H1 (cell line): Measurements from ENCODE around the gene PDZD2. TPM values are rescaled to one million over a fixed set of nuclear protein-coding genes. Genes with fewer than 3 reads are reported as not detected.

ENCODE experiments used
- CTCF ChIA-PET: fragments of 300-600 bp; sonication (Branson Sonifier 250); formaldehyde crosslinking; loops from one replicate; lab custom pipeline; 2021; ENCODE audit not compliant: partially characterized antibody; lab: Charles Lee
- POLR2A ChIA-PET: fragments of 300-600 bp; sonication (Branson Sonifier 250); formaldehyde crosslinking; loops from one replicate; lab custom pipeline; 2021; ENCODE audit warnings: inconsistent platforms; ENCODE audit not compliant: partially characterized antibody; lab: Charles Lee
- DNase-seq, 2 experiments: peaks; one replicate each; pipeline versions ENCODE4 v3.0.0 to v3.0.0-alpha.2; 2010 to 2022; ENCODE audit warnings: low spot score in 2 of 2, low read depth in 1 of 2, mixed read lengths in 1 of 2
- FAIRE-seq: peaks from 2 replicates; lab custom pipeline; 2011; peaks lifted over from hg19 to GRCh38; lab: Jason Lieb, UNC
- H2AFZ ChIP-seq: 2 replicates; pipeline ENCODE4 v1.8.1; 2012; ENCODE audit warnings: low read length, inconsistent platforms
- H2AK5ac ChIP-seq: 2 replicates; pipeline ENCODE4 v1.6.1; 2013; ENCODE audit warnings: low read depth, low read length
- H2BK120ac ChIP-seq: replicated peaks from 2 replicates; pipeline ENCODE3; 2013; ENCODE audit warnings: low read depth, low read length, inconsistent platforms
- H2BK12ac ChIP-seq: 2 replicates; pipeline ENCODE4 v1.6.1; 2013; ENCODE audit warnings: low read depth, low read length
- H2BK15ac ChIP-seq: 2 replicates; pipeline ENCODE4 v1.6.1; 2013; ENCODE audit warnings: low read length
- H2BK20ac ChIP-seq: 2 replicates; pipeline ENCODE4 v1.6.1; 2013; ENCODE audit warnings: low read length
- H2BK5ac ChIP-seq: 2 replicates; pipeline ENCODE4 v1.6.1; 2013; ENCODE audit warnings: low read depth, low read length
- H3K14ac ChIP-seq: 2 replicates; pipeline ENCODE4 v1.6.1; 2013; ENCODE audit warnings: inconsistent platforms; ENCODE audit not compliant: insufficient read length
- H3K18ac ChIP-seq: 2 replicates; pipeline ENCODE4 v1.6.1; 2013; ENCODE audit warnings: low read length; ENCODE audit errors: extremely low read depth
- H3K23ac ChIP-seq: 2 replicates; pipeline ENCODE4 v1.6.1; 2013; ENCODE audit warnings: inconsistent platforms; ENCODE audit not compliant: insufficient read length
- H3K23me2 ChIP-seq: 2 replicates; pipeline ENCODE4 v1.6.1; 2013; ENCODE audit warnings: low read depth, low read length
- H3K27ac ChIP-seq: 2 replicates; pipeline ENCODE4 v1.6.1; 2011; ENCODE audit warnings: low read depth, low read length, inconsistent platforms
- H3K27me3 ChIP-seq, 4 experiments: replicated peaks in 1 of 4; 1 replicate in 1 of 4; 2 replicates in 3 of 4; pipeline versions ENCODE4 v1.6.1 to v1.8.1; 2011 to 2013; ENCODE audit warnings: low read length in 3 of 4, mild to moderate bottlenecking in 3 of 4, inconsistent platforms in 2 of 4, mixed read lengths in 2 of 4, moderate library complexity in 1 of 4; ENCODE audit not compliant: control insufficient read depth in 3 of 4, insufficient read depth in 3 of 4; ENCODE audit errors: extremely low read depth in 1 of 4
- H3K36me3 ChIP-seq, 4 experiments: 2 replicates each; pipeline versions ENCODE4 v1.6.1 to v1.8.1; 2011 to 2013; ENCODE audit warnings: mild to moderate bottlenecking in 4 of 4, low read length in 3 of 4, moderate library complexity in 2 of 4, control low read depth in 1 of 4, inconsistent platforms in 1 of 4; ENCODE audit not compliant: insufficient read depth in 4 of 4, control insufficient read depth in 2 of 4
- H3K4ac ChIP-seq: replicated peaks from 2 replicates; pipeline ENCODE3; 2013; ENCODE audit warnings: low read length, low read depth, mixed read lengths, inconsistent platforms; ENCODE audit not compliant: insufficient read length
- H3K4me1 ChIP-seq, 4 experiments: replicated peaks in 1 of 4; 1 replicate in 1 of 4; 2 replicates in 3 of 4; pipeline versions ENCODE4 v1.6.1 to v1.8.1; 2011 to 2013; ENCODE audit warnings: low read length in 3 of 4, inconsistent platforms in 2 of 4, mixed read lengths in 1 of 4; ENCODE audit not compliant: insufficient read depth in 4 of 4, control insufficient read depth in 3 of 4
- H3K4me2 ChIP-seq, 2 experiments: 2 replicates each; pipeline versions ENCODE4 v1.6.1 to v1.8.1; 2011 to 2013; ENCODE audit warnings: low read depth in 2 of 2, low read length in 2 of 2, control low read depth in 1 of 2, inconsistent platforms in 1 of 2, mild to moderate bottlenecking in 1 of 2; ENCODE audit not compliant: insufficient read depth in 1 of 2
- H3K4me3 ChIP-seq, 4 experiments: fragments of 200-600, 300-600 bp in 1 of 4; sonication (generic), shearing (Covaris generic), sonication (Bioruptor Twin) in 1 of 4; 2 replicates each; pipeline versions ENCODE4 v1.5.1 to v1.8.1; 2011 to 2016; ENCODE audit warnings: low read length in 4 of 4, low read depth in 3 of 4, control low read depth in 2 of 4, inconsistent platforms in 2 of 4, mild to moderate bottlenecking in 2 of 4, mixed read lengths in 1 of 4, moderate library complexity in 1 of 4; ENCODE audit not compliant: insufficient read depth in 2 of 4; ENCODE audit errors: extremely low read depth in 1 of 4
- H3K56ac ChIP-seq: replicated peaks from 2 replicates; pipeline ENCODE3; 2013; ENCODE audit warnings: low read depth, mild to moderate bottlenecking, mixed read lengths, low read length, inconsistent platforms; ENCODE audit not compliant: insufficient read length
- H3K79me1 ChIP-seq: 2 replicates; pipeline ENCODE4 v1.6.1; 2013; ENCODE audit warnings: low read depth, low read length, control low read depth
- H3K79me2 ChIP-seq, 2 experiments: 2 replicates each; pipeline versions ENCODE4 v1.6.1 to v1.8.1; 2012 to 2013; ENCODE audit warnings: low read length in 2 of 2, mild to moderate bottlenecking in 2 of 2, inconsistent platforms in 1 of 2; ENCODE audit not compliant: insufficient read depth in 2 of 2, control insufficient read depth in 1 of 2
- H3K9ac ChIP-seq, 4 experiments: replicated peaks in 1 of 4; 1 replicate in 1 of 4; 2 replicates in 3 of 4; pipeline versions ENCODE4 v1.6.1 to v1.8.1; 2011 to 2013; ENCODE audit warnings: low read depth in 3 of 4, low read length in 3 of 4, control low read depth in 2 of 4, mild to moderate bottlenecking in 2 of 4, moderate library complexity in 2 of 4, inconsistent platforms in 1 of 4; ENCODE audit errors: extremely low read depth in 1 of 4
- H3K9me3 ChIP-seq, 2 experiments: 2 replicates each; pipeline versions ENCODE4 v1.6.1 to v1.8.1; 2012 to 2013; ENCODE audit warnings: mild to moderate bottlenecking in 2 of 2, moderate library complexity in 2 of 2, control low read depth in 1 of 2, inconsistent platforms in 1 of 2, low read depth in 1 of 2, low read length in 1 of 2, mixed read lengths in 1 of 2; ENCODE audit not compliant: insufficient read depth in 2 of 2
- H4K20me1 ChIP-seq, 2 experiments: replicated peaks in 1 of 2; 2 replicates each; pipeline versions ENCODE3 to v1.8.1; 2011 to 2013; ENCODE audit warnings: inconsistent platforms in 2 of 2, low read length in 2 of 2, mild to moderate bottlenecking in 1 of 2; ENCODE audit not compliant: insufficient read depth in 2 of 2, control insufficient read depth in 1 of 2
- H4K5ac ChIP-seq: 2 replicates; pipeline ENCODE4 v1.6.1; 2013; ENCODE audit warnings: low read length, low read depth, mixed read lengths, inconsistent platforms; ENCODE audit not compliant: insufficient read length
- H4K8ac ChIP-seq: 2 replicates; pipeline ENCODE4 v1.8.0; 2013; ENCODE audit warnings: mild to moderate bottlenecking, moderate library complexity, low read length, inconsistent platforms; ENCODE audit not compliant: insufficient read depth; ENCODE audit errors: extremely low read depth
- H4K91ac ChIP-seq: replicated peaks from 2 replicates; pipeline ENCODE3; 2013; ENCODE audit warnings: low read length, mixed read lengths, inconsistent platforms; ENCODE audit not compliant: insufficient read length
- BACH1 ChIP-seq: IDR thresholded peaks from 2 replicates; pipeline ENCODE4 v1.6.1; 2012; ENCODE audit warnings: low read length, improper control_type of control experiment
- BRCA1 ChIP-seq: IDR thresholded peaks from 2 replicates; pipeline ENCODE4 v1.6.1; 2012; ENCODE audit warnings: low read depth, low read length, improper control_type of control experiment
- CHD2 ChIP-seq: IDR thresholded peaks from 2 replicates; pipeline ENCODE4 v1.6.1; 2012; ENCODE audit warnings: low read length, improper control_type of control experiment
- CREB1 ChIP-seq: IDR thresholded peaks from 2 replicates; pipeline ENCODE4 v1.6.1; 2012; ENCODE audit warnings: inconsistent platforms
- EP300 ChIP-seq, 2 experiments: IDR thresholded peaks; 1 replicate in 1 of 2; 2 replicates in 1 of 2; pipeline ENCODE4 v1.6.1; 2011 to 2012; ENCODE audit warnings: low read depth in 2 of 2, low read length in 2 of 2, mild to moderate bottlenecking in 2 of 2, borderline replicate concordance in 1 of 2, inconsistent platforms in 1 of 2, moderate library complexity in 1 of 2
- GABPA ChIP-seq: IDR thresholded peaks from 2 replicates; pipeline ENCODE4 v1.6.1; 2011; ENCODE audit warnings: mild to moderate bottlenecking, low read length, moderate library complexity, borderline replicate concordance; ENCODE audit not compliant: insufficient read depth
- NANOG ChIP-seq: IDR thresholded peaks from 2 replicates; pipeline ENCODE4 v1.6.1; 2011; ENCODE audit warnings: low read length, low read depth, mild to moderate bottlenecking, inconsistent platforms; ENCODE audit not compliant: insufficient read depth, poor library complexity, severe bottlenecking
- POLR2A ChIP-seq, 2 experiments: IDR thresholded peaks; 1 replicate in 1 of 2; 2 replicates in 1 of 2; pipeline ENCODE4 v1.6.1; 2011; ENCODE audit warnings: low read depth in 2 of 2, low read length in 2 of 2, mild to moderate bottlenecking in 2 of 2; ENCODE audit errors: control extremely low read depth in 1 of 2
- RAD21 ChIP-seq, 2 experiments: IDR thresholded peaks in 1 of 2; conservative IDR thresholded peaks in 1 of 2; 2 replicates each; pipeline ENCODE4 v1.6.1; 2011; ENCODE audit warnings: low read depth in 2 of 2, low read length in 2 of 2, improper control_type of control experiment in 1 of 2, inconsistent platforms in 1 of 2, mild to moderate bottlenecking in 1 of 2, moderate library complexity in 1 of 2
- RFX5 ChIP-seq: IDR thresholded peaks from 2 replicates; pipeline ENCODE4 v1.6.1; 2011; ENCODE audit warnings: low read depth, low read length, improper control_type of control experiment, borderline replicate concordance
- SIN3A ChIP-seq, 2 experiments: IDR thresholded peaks in 1 of 2; conservative IDR thresholded peaks in 1 of 2; 2 replicates each; pipeline ENCODE4 v1.6.1; 2011 to 2012; ENCODE audit warnings: low read length in 2 of 2, improper control_type of control experiment in 1 of 2, low read depth in 1 of 2, mild to moderate bottlenecking in 1 of 2
- SIX5 ChIP-seq: IDR thresholded peaks from 2 replicates; pipeline ENCODE4 v1.6.1; 2011; ENCODE audit warnings: mild to moderate bottlenecking, low read depth, low read length
- SUZ12 ChIP-seq: fragments of 200-600 bp; sonication (generic); IDR thresholded peaks from 2 replicates; pipeline ENCODE4 v1.6.1; 2012; ENCODE audit warnings: mild to moderate bottlenecking, inconsistent platforms, low read length, moderate library complexity, mixed read lengths
- TCF12 ChIP-seq: IDR thresholded peaks from 2 replicates; pipeline ENCODE4 v1.6.1; 2011; ENCODE audit warnings: low read depth, mild to moderate bottlenecking, low read length
- ZNF274 ChIP-seq: IDR thresholded peaks from 2 replicates; pipeline ENCODE4 v1.7.0; 2012; ENCODE audit warnings: low read length, borderline replicate concordance; ENCODE audit errors: extremely low read depth
- WGBS, 2 experiments: shearing (Covaris generic) in 1 of 2; methylation state at CpG; one replicate each; pipeline versions ENCODE4 v1.1.6 to v1.1.7; 2013 to 2015; ENCODE audit warnings: low lambda C conversion rate in 2 of 2, mixed read lengths in 2 of 2, inconsistent platforms in 1 of 2, low coverage in 1 of 2, missing lambda C conversion rate in 1 of 2; ENCODE audit not compliant: insufficient replicate concordance in 2 of 2, insufficient coverage in 1 of 2, insufficient read length in 1 of 2; ENCODE audit errors: extremely low coverage in 1 of 2, missing lambda C conversion rate in 1 of 2; 5-methylcytosine and 5-hydroxymethylcytosine counted together
- polyA plus RNA-seq, 7 experiments: library from polyadenylated mRNA; depleted of rRNA in 3 of 7; stranded (reverse) in 5 of 7; unstranded in 2 of 7; fragments of >200 nt in 5 of 7; fragments of 200-250 nt in 2 of 7; gene quantifications; 1 replicate in 5 of 7; 2 replicates in 1 of 7; 4 replicates in 1 of 7; pipeline versions ENCODE4 v1.2.1 to v1.2.3, GENCODE V29; 2011 to 2013; ENCODE audit warnings: missing spikeins in 2 of 7, mixed read lengths in 2 of 7
- total RNA-seq: library from RNA; stranded (reverse); fragmentation: NEBNext Ultra II Directional; extraction: Animal tissue kit (Norgen Biotek cat#: 25700); gene quantifications from 2 replicates; pipeline ENCODE4 v1.2.1, GENCODE V29; 2021

PDZD2 gene
- total and polyA plus RNA-seq, 2 of the 8 experiments (the other 6 are each of a cell fraction or from before 2014, with no cell fraction given) = 1.2 to 6.8 TPM

- Histone ChIP-seq H2BK12ac (no peak overlapping the region), H2BK20ac (no peak overlapping the region), H3K23me2 (peaks cover under 1% of the 10 kb centered on the region; the same call in 1 of the 2 replicates), H3K9me3 (0 out of 4 replicates have a peak, but pooled peaks cover 3 to 6% of the 10 kb centered on the region in 2 experiments), H3K79me1 (no peaks in the 10 kb centered on the region), H2AFZ (no peak overlapping the region), H4K8ac (no peak overlapping the region), H3K4me2 (no peak overlapping the region), H2BK120ac (no peak overlapping the region), H2AK5ac (no peak overlapping the region), H2BK15ac (no peak overlapping the region), H3K4me3 (no peak overlapping the region), H3K27ac (no peak overlapping the region), H3K79me2 (no peaks in the 10 kb centered on the region), H3K4ac (no peak overlapping the region), H2BK5ac (no peak overlapping the region), H3K27me3 (no peaks in the 10 kb centered on the region), H3K14ac (no peak overlapping the region), H3K23ac (no peak overlapping the region), H4K5ac (no peak overlapping the region), H4K20me1 (no peaks in the 10 kb centered on the region), H3K4me1 (peaks cover 4 to 14% (median 9%) of the 10 kb centered on the region in 4 experiments; a peak in 4 of 7 replicates), H3K9ac (no peak overlapping the region), H3K18ac (no peak overlapping the region), H4K91ac (no peak overlapping the region), H3K56ac (no peak overlapping the region), H3K36me3 (no peaks in the 10 kb centered on the region; a peak in 2 of 8 replicates)
- POLR2A ChIA-PET = no interaction called here
- FAIRE-seq = no peak
- CTCF ChIA-PET = interaction anchor here (0.9 to 1.3 kb wide), 3 partner anchors 61 to 215 kb away, joined by 3 read pairs; no protein-coding TSS in a partner anchor
- 94% methylated on average over 4 of the region's 4 CpGs; no CpG with 5 or more reads in 1 of the 2 experiments for WGBS, 2 experiments
- DNase-seq = no peak
- TF ChIP-seq ZNF274 (no peak), EP300 (IDR thresholded peaks at IDR 0.05; ENCODE audit: borderline replicate concordance in 1 of 2, low read depth in 2 of 2, low read length in 2 of 2) (no peak), TCF12 (no peak), SUZ12 (no peak), NANOG (no peak), CREB1 (no peak), GABPA (no peak), CHD2 (no peak), BACH1 (no peak), SIN3A (conservative IDR thresholded peaks at IDR 0.05 in 1 of 2, IDR thresholded peaks at IDR 0.05 in 1 of 2; ENCODE audit: low read depth in 1 of 2, low read length in 2 of 2) (no peak), POLR2A (IDR thresholded peaks at IDR 0.05; ENCODE audit: control extremely low read depth in 1 of 2, low read depth in 2 of 2, low read length in 2 of 2) (no peak), BRCA1 (no peak), SIX5 (no peak), RFX5 (no peak), RAD21 (IDR thresholded peaks at IDR 0.05 in 1 of 2, conservative IDR thresholded peaks at IDR 0.05 in 1 of 2; ENCODE audit: low read depth in 2 of 2, low read length in 2 of 2) (no peak)
Measured at GRCh38 chr5:31860278-31860677, 221.3 kb downstream of the PDZD2 start.
